GM19324 (cell line): ENCODE data around the gene GPR160.
A peak's percentile ranks its signal among the peaks of the same experiment; 100 is the strongest.
"Not testable (repeated sequence)": the region's sequence is repeated elsewhere in the genome, so short reads cannot be mapped to it uniquely, and the experiment has no call there.

ENCODE experiments used
- ATAC-seq: cut with Tn5 transposase; IDR thresholded peaks from one replicate; pipeline ENCODE4 v1.9.1; 2021; ENCODE audit warnings: mild to moderate bottlenecking, moderate library complexity; ENCODE audit not compliant: unreplicated experiment, low FRiP score

Gene GPR160, protein sequence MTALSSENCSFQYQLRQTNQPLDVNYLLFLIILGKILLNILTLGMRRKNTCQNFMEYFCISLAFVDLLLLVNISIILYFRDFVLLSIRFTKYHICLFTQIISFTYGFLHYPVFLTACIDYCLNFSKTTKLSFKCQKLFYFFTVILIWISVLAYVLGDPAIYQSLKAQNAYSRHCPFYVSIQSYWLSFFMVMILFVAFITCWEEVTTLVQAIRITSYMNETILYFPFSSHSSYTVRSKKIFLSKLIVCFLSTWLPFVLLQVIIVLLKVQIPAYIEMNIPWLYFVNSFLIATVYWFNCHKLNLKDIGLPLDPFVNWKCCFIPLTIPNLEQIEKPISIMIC

DNA sequence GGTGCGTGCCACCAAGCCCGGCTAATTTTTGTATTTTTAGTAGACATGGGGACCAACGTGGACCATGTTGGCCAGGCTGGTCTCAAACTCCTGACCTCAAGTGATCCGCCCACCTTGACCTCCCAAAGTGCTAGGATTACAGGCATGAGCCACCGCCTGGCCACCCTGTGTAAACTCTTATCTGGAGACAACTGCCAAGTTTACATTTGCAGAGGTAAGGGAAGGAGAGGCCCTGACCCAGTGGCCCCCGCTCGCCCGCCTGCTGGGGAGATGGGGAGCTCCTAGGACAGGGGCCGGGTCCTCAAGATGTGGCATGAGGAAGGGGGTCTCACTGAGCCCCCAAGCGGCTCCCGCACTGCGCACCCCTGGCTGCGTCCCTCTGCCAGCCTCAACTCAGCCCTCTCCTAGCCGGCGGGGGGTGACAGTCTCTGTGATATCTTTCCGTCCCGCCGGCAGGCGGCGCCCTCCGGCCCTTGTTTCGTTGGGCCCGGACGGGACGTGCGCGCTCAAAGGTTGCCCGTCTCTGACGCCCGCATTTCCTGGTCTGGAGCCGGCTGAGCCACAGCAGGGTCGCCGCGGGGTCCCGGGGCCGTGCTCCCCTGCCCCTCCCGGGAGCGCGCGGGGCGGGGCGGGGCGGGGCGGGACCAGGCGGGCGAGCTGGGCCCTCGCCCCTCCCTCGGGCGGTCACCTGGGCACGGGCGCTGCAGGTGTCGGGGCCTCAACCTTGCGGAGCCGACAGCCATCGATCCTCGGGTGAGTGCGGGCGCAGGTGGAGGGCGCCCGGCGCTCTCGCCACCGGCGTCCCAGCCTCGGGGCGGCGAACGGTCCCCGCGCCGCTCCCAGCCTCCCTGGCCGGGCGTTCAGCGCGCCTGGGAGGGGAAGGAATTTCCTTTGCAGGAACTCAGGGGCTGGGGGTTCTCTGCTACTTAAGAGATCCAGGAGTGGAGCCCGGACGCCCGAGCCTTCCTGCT is at the start of gene GPR160:
Gene GPR160, plus strand, starts transcription at position 533 of the 971 bp plus-strand sequence. CDS start 45,978 bp downstream, outside the sequence.
- peak; percentile 86 for ATAC-seq

GRCh38 chr3:169990431-169990830 is 47.4 kb upstream of the GPR160 start:
- ATAC-seq = no peak

DNA sequence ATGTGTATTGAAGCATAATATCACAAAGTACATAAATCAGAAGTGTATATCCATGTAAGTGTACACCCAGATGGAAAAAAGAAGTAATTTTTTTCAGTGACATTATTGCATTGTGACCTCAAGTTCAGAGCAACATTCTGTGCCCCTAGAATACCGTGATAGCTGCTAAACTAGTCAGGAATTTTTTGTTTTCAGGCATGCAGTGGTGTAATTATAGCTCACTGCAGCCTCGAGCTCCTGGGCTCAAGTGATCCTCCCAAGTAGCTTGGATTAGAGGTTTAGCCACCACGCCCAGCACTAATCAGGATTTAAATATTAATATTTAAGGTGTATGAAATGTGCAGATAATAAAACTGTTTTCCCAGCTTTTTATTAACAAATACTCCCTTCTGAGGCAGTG is 45.6 kb upstream of the GPR160 start:
- no peak for ATAC-seq

- no peak for ATAC-seq
Measured at GRCh38 chr3:169992781-169993180, 45.0 kb upstream of the GPR160 start.

GRCh38 chr3:169993761-169994160 is 44.0 kb upstream of the GPR160 start:
- no peak for ATAC-seq

DNA sequence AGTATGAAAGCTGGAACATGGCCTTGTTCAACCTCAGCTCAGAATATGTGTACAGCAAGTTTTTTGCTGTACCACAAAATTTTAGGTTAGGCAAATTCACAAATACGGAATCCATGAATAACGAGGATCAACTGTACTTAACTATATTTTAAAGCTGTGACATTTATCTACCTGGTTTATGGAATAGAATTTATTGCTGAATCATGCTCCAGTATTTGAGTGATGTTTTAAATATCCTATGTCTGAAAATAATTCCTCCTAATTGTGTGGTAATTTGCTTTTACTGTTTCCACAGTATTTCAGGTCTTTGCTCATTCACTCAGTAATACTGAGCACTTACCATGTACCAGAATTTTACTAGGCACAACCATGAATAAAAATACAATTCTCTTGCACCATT is 41.7 kb upstream of the GPR160 start:
- ATAC-seq = no peak

- ATAC-seq = peak; percentile 28
Measured at GRCh38 chr3:169998668-169999131, 39.1 kb upstream of the GPR160 start.

DNA sequence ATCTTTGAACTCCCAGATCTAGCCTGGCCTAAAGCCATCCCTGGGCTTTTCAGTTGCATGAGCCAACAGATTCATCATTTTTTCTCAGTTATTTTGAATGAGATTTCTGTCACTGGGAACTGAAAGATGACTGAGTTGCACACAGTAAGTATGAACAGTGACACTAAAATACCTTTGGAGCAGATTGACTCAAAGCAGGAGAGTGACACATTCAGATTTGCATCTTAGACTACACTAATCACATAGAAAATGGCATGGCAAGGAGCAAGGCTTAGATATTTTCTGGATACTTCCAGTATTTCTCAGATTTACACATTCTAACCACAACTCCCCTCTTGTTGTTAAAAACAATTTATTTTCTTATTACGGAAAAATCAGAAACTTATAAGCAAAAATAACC is 38.4 kb upstream of the GPR160 start:
- ATAC-seq = peak; percentile 51

GRCh38 chr3:170000051-170000450 is 37.7 kb upstream of the GPR160 start:
- no peak for ATAC-seq

DNA sequence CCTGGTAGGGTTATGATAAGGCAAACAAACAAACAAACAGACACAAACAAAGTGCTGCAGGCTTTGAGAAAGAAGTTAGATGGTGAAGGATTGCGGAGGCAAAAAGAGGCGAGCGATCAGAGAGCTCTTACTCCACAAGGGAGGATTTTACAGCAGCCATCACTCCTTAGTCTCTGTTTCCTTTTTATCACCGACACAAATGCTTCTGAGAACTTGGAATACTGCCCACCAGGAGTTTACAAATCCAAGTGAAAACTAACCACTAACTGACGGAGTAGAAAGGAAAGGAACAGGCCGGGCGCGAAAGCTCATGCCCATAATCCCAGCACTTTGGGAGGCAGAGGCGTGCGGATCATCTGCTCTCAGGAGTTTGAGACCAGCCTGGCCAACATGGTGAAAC is 35.6 kb upstream of the GPR160 start:
- ATAC-seq = no peak

GRCh38 chr3:170002879-170003278 is 34.9 kb upstream of the GPR160 start:
- ATAC-seq = no peak

DNA sequence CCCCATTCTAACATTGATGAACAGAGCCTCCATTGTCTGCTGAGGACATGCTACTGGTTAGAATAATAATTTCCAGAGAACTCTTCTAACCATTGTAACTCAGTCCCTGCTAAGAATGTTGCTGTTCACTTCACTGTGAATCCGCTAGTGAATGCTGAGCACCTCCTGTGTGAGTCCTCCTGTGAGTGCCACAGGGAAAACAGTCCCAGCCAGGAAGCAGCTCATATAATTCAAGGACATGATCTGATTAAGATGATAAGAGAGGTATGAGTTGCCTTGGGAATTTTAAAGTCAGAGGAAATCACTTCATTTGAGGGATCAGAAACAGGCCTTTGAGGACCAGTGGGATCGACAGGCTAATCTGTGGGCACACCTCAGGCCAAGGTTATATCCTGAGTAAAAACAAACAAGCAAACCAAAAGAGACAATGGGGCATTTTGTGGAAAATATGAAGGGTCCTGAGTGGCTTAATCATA is 33.9 kb upstream of the GPR160 start:
- ATAC-seq = no peak

- no peak for ATAC-seq
Measured at GRCh38 chr3:170007031-170007663, 30.6 kb upstream of the GPR160 start.

DNA sequence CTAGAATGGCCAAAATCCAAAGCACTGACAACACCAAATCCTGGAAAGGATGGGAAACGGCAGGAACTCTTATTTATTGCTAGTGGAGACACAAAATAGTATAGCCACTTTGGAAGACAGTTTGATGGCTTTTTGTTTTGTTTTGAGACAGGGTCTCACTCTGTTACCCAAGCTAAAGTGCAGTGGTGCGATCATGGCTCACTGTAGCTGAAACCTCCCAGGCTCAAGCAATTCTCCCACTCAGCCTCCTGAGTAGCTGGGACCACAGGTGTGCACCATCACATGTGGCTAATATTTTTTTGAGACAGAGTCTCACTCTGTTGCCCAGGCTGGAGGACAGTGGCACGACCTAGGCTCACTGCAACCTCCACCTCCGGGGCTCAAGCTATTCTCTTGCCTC is 27.3 kb upstream of the GPR160 start:
- no peak for ATAC-seq

- ATAC-seq = no peak
Measured at GRCh38 chr3:170012683-170013400, 25.0 kb upstream of the GPR160 start.

DNA sequence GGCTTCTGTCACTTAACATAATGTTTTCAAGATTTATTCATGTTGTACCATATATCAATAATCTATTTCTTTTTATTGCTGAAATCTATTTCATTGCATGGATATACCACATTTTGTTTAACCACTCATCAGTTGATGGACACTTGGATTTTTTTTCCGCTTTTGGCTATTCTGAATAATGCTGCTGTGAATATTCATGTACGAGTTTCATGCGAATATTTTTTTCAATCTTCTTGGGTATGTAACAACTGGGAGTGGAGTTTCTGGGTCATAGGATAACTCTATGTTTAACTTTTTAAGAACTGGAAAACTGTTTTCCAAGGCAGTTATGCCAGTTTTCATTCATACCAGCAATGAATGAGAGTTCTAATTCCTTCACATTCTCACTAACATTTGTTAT is 21.7 kb upstream of the GPR160 start:
- ATAC-seq = no peak

- not testable (repeated sequence) for ATAC-seq
Measured at GRCh38 chr3:170019306-170019705, 18.5 kb upstream of the GPR160 start.

DNA sequence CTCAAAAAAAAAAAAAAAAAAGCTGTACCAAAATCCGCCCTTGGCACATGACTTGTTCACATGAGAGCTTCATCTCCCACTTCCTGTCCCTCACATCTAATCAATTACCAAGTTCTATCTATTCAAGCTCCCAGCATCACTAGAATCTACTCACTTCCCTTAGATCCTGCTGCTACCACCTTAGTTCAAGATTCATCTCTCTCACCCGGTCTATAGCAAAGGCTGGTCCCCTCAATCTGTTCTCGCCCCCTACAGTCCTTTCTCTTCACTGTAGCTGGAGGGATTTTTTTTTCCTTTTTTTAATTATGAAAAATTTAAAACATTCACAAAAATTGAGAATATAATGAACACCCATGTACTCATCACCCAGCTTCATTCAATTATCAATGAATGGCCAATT is 16.7 kb upstream of the GPR160 start:
- ATAC-seq = no peak

- ATAC-seq = no peak
Measured at GRCh38 chr3:170022336-170022735, 15.5 kb upstream of the GPR160 start.

- no peak for ATAC-seq
Measured at GRCh38 chr3:170023165-170023564, 14.6 kb upstream of the GPR160 start.
